DMS114 treated with DMSO at 0.1 percent for 48 hours (cell line): Measurements from ENCODE around the gene HCRT.
"Not testable (repeated sequence)": the region's sequence is repeated elsewhere in the genome, so short reads cannot be mapped to it uniquely, and the experiment has no call there.

Experiments
- DNase-seq: peaks from one replicate; lab custom pipeline; 2025; ENCODE audit not compliant: unreplicated experiment; lab: John Stamatoyannopoulos, UW

HCRT gene

DNA sequence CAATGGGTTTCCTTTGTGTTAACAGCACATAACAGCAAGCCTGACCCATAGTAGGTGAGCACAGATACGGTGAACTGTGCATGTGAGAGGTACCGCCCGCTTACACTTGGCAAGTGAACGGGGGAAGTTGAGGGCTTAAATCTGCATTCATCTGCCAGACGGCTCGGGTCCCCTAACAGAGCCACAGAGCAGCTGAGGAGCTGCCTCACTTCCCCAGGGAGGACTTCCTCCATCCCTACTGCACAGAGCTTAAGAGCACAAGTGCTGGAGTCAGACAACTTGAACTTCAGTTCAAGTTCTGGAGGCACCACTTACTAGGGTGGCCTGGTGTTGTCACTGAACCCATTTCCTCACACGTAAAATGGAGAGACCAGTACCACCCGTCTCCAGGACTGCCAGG is 43.9 kb downstream of the HCRT start:
- no peak for DNase-seq

DNA sequence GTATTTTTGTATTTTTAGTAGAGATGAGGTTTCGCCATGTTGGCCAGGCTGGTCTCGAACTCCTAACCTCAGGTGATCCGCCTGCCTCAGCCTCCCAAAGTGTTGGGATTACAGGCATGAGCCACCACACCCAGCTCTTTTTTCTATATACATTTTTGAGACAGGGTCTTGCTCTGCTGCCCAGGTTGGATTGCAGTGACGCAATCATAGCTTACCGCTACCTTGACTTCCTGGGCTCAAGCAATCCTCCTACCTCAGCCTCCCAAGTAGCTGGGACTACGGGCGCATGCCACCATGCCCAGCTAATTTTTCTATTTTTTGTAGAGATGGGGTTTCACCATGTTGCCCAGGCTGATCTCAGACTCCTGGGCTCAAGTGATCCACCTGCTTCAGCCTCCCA is 44.6 kb downstream of the HCRT start:
- DNase-seq: not testable (repeated sequence)

- no peak for DNase-seq
Measured at GRCh38 chr17:42138749-42139492, 46.3 kb downstream of the HCRT start.

GRCh38 chr17:42136654-42137051 is 48.6 kb downstream of the HCRT start:
- DNase-seq: no peak

GRCh38 chr17:42135664-42136653 is 49.3 kb downstream of the HCRT start:
- DNase-seq: no peak

GRCh38 chr17:42135151-42135550 is 50.1 kb downstream of the HCRT start:
- no peak for DNase-seq
